Stimulated activated CD4-positive, alpha-beta T cell treated with anti-CD3 and anti-CD28 coated beads, Interleukin-12 subunit alpha, Interleukin-12 subunit beta, amount 100 ng/mL, for 48 hours (primary cell): ENCODE data around the gene PPP1R36.
"Not testable (repeated sequence)": the region's sequence is repeated elsewhere in the genome, so short reads cannot be mapped to it uniquely, and the experiment has no call there.

Experiments used
- DNase-seq, 3 donors: peaks; one replicate each; pipeline ENCODE4 v3.0.0-alpha.2; 2020; ENCODE audit warnings: low read depth in 2 of 3, low spot score in 1 of 3

The PPP1R36 gene

GRCh38 chr14:64517667-64518066, 32.1 kb upstream of the PPP1R36 start:
- DNase-seq: not testable (repeated sequence)

GRCh38 chr14:64518229-64518628, 31.5 kb upstream of the PPP1R36 start:
- no peak for DNase-seq

DNA sequence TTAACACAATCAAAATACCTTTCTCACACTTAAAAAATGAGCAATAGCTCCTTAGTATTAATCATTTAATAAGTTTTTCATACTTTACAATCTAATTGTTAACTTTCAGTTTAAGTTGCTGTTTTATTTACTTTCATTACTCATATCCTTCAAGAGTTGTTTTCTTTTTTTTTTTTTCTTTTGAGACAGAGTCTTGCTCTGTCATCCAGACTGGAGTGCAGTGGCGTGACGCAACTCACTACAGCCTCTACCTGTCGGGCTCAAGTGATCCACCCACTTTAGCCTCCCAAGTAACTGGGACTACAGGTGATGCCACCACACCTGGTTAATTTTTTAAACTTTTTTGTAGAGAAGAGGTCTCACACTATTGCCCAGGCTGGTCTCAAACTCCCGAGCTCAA, 29.1 kb upstream of the PPP1R36 start:
- DNase-seq: no peak

DNA sequence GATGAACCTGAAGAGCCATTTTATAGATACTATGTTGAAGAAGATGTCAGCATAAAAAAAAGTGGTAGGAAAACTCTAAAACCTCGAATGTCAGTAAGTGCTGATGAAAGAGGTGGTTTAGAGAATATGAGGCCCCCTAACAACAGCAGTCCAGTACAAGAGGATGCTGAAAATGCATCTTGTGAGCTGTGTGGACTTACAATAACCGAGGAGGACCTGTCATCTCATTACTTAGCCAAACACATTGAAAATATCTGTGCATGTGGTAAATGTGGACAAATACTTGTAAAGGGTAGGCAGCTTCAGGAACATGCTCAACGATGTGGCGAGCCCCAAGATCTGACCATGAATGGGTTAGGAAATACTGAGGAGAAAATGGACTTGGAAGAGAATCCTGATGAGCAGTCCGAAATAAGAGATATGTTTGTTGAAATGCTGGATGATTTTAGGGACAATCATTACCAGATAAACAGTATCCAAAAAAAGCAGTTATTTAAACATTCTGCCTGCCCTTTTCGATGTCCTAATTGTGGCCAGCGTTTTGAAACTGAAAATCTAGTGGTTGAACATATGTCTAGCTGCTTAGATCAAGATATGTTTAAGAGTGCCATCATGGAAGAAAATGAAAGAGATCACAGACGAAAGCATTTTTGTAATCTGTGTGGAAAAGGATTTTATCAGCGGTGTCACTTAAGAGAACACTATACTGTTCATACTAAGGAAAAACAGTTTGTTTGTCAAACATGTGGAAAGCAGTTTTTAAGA, 27.0 kb upstream of the PPP1R36 start:
- DNase-seq: no peak

DNA sequence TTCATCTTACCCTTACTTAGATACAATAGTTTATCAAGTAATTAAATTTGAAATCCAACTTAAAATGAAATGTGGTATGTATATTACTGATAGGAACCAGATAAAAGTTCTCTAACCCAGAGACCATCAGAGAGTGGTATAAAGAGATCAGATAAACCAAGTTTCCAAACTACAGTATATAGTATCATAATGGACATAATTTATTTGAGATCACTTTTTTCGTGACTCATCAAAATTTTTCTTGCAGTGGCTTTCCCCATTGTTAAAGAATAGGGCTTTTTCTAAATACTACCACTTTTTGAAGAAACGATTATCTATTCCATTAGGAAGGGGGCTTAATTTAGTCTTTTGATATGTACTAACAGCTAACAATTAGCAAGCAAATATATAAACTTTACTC, 24.4 kb upstream of the PPP1R36 start:
- DNase-seq: no peak

DNA sequence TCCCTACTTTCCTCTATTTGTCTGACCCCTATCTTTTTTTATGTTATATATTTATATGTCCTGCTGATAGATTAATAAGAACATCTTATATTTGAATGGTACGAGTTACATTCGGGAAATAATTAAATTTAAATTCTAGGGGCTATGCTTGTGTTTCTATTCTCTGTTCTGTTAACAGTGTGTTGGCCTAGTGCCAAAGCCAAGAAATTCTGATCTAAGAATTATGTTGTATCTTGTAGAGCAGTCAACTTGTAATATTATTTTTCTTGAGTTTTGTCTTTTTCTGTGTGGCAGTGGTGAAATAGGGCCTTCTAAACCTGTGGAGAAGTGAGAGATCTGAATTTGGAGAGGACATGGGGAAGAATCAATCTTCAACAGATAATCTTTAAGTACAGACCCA, 18.2 kb upstream of the PPP1R36 start:
- DNase-seq: no peak

DNA sequence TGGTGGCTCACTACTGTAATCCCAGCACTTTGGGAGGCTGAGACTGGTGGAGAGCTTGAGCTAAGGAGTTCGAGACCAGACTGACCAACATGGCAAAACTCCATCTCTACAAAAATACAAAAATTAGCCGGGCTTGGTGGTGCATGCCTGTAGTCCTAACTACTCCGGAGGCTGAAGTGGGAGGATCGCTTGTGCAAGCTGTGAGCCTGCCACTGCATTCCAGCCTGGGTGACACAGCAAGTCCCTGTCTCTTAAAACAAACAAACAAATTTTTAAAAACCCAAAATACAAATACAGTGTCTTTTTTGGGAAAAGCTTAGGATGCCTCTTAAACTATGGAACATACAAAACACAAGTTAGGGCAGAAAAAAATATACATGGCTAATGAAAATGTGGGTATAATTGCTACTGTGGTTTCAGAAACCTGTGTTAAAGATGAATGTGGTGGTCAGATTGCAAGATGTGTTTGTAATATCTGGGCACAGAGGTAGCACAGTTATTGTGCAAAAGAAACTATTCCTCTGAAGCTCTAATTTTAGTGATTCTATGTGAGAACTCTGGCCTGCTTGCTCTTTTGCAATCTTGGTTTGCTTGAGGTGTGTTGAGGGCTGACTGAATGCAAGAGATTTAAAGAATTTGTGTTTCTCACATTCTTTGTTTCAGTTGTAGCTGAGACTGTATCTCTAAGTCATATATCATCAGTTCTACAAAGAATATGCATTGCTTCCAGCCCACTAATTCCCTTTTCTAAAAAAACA, 13.1 kb upstream of the PPP1R36 start:
- no peak for DNase-seq

GRCh38 chr14:64540208-64541202, 9.3 kb upstream of the PPP1R36 start, which contains the start of gene HSPA2:
HSPA2 (plus strand) TSS chr14:64540741; CDS start chr14:64540850, 109 bp downstream.
- DNase-seq: peak; percentile 93 to 94 (median 94)

DNA sequence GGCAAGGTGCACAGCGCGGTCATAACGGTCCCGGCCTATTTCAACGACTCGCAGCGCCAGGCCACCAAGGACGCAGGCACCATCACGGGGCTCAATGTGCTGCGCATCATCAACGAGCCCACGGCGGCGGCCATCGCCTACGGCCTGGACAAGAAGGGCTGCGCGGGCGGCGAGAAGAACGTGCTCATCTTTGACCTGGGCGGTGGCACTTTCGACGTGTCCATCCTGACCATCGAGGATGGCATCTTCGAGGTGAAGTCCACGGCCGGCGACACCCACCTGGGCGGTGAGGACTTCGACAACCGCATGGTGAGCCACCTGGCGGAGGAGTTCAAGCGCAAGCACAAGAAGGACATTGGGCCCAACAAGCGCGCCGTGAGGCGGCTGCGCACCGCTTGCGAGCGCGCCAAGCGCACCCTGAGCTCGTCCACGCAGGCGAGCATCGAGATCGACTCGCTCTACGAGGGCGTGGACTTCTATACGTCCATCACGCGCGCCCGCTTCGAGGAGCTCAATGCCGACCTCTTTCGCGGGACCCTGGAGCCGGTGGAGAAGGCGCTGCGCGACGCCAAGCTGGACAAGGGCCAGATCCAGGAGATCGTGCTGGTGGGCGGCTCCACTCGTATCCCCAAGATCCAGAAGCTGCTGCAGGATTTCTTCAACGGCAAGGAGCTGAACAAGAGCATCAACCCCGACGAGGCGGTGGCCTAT, 8.3 kb upstream of the PPP1R36 start:
- DNase-seq: no peak

DNA sequence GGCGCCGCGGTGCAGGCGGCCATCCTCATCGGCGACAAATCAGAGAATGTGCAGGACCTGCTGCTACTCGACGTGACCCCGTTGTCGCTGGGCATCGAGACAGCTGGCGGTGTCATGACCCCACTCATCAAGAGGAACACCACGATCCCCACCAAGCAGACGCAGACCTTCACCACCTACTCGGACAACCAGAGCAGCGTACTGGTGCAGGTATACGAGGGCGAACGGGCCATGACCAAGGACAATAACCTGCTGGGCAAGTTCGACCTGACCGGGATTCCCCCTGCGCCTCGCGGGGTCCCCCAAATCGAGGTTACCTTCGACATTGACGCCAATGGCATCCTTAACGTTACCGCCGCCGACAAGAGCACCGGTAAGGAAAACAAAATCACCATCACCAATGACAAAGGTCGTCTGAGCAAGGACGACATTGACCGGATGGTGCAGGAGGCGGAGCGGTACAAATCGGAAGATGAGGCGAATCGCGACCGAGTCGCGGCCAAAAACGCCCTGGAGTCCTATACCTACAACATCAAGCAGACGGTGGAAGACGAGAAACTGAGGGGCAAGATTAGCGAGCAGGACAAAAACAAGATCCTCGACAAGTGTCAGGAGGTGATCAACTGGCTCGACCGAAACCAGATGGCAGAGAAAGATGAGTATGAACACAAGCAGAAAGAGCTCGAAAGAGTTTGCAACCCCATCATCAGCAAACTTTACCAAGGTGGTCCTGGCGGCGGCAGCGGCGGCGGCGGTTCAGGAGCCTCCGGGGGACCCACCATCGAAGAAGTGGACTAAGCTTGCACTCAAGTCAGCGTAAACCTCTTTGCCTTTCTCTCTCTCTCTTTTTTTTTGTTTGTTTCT, 7.6 kb upstream of the PPP1R36 start:
- no peak for DNase-seq

DNA sequence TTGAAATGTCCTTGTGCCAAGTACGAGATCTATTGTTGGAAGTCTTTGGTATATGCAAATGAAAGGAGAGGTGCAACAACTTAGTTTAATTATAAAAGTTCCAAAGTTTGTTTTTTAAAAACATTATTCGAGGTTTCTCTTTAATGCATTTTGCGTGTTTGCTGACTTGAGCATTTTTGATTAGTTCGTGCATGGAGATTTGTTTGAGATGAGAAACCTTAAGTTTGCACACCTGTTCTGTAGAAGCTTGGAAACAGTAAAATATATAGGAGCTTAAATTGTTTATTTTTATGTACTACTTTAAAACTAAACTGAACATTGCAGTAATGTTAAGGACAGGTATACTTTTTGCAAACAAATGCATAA, 6.9 kb upstream of the PPP1R36 start:
- no peak for DNase-seq

- DNase-seq: no peak
These were observed 5.0 kb upstream of the PPP1R36 start for GRCh38 chr14:64544607-64545312.

DNA sequence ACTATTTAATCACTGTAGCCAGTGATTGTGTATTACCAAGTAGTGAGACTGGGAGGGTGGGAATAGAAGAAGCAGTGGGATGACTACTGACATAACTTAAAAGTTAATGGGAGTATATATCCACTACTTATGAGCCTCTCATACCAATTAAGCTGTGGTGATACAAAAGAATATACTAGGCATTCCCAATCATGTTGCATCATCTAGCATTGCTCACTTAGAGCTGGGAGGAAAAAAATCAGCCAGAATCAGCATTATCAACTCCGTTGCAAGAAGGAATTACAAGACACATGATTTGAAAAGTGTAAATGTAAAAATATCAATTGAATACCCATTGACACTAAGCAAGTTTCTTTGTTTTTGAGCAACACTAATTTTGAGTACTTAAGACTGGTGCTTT, 745 bp upstream of the PPP1R36 start:
- no peak for DNase-seq

DNA sequence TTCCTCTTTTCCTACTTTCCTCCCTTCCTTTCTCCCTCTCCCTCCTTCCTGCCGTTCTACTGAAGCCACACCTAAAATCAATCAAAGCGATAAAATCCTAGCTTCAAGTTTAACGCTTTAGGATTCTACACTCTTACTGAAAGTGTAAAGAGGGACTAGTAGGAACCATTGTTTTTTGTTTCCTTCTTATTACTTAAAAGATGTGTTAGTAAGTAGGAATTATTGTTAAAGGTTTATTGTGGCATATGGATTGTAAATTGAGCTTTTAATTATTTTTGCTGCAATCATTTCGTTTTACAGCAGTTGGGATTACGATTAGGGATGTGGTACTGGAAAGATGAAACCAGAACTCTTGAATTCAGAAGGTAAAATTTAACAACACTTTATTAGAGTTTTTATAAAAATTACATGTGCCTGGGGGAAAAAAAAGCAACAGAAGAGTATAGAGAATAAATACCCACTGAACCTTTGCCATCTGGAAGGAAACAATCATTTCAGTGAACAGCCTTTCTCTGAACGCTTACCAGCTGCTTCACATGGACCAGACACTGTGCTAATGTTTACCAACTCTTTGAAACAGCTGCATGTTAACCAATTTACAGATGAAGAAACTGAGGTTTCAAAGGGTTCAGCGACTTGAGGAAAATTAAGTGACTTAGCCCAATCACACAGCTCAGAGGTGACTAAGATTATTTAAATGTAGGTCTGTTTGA, 1.0 kb downstream of the PPP1R36 start:
- no peak for DNase-seq

DNA sequence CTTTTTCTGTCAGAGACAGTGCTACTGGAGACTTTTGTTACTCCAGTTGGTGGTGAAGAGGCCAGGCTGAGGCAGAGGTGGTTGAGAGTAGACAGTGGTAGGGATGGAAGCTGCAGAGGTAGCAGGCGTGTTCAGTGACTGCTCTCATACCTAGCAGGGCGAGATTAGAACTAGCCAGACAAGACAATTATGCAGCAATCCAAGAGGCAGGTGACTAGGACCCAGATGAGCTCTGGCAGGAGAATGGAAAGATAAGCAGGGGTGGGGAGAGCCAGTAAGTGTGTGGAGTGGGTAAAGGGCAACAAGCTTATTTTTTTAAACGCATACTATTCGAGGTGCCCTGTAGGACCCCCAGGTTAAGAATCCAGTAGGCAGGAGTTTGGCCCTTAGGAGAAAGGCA, 4.8 kb downstream of the PPP1R36 start:
- DNase-seq: no peak

- no peak for DNase-seq
These were observed 6.8 kb downstream of the PPP1R36 start for GRCh38 chr14:64556526-64556925.

DNA sequence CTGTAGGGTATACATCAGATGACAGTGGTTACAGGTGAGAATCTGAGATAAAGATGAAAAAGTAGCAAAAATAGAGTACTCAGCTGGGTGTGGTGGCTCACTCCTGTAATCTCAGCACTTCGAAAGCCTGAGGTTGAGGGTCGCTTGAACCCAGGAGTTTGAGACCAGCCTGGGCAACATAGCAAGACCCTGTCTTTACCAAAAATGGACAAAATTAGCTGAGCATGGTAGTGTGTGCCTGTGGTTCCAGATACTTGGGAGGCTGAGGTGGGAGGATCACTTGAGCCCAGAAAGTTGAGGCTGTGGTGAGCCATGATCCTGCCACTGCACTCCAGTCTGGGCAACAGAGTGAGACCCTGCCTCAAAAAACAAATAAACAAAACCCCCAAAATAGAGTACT, 8.5 kb downstream of the PPP1R36 start:
- not testable (repeated sequence) for DNase-seq

- no peak for DNase-seq
These were observed 11.9 kb downstream of the PPP1R36 start for GRCh38 chr14:64561631-64562030.

GRCh38 chr14:64562436-64562835, 12.7 kb downstream of the PPP1R36 start:
- DNase-seq: no peak
